ENCODE measurements around the gene APEH. TPM values are rescaled to one million over a fixed set of nuclear protein-coding genes. Genes with fewer than 3 reads are reported as not detected.
"Not testable (repeated sequence)": the region's sequence is repeated elsewhere in the genome, so short reads cannot be mapped to it uniquely, and the experiment has no call there.

The APEH gene
- total RNA-seq, 1 donor from 2014 or later: 150 TPM

DNA sequence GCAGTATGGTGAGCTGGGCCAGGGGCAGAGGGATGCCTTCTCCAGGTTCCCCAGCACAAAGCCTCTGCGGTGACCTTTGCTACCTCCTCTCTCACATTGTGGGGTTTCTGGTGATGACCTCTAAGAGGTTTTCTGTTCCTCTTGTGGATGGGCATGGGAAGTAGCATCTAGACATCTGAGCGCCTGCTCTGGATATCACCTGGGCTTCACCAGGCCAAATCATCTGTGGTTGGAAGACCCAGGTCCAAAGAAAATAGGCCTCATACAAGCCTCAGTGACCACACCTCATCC, 7.0 kb downstream of the APEH start:
- peaks cover 4% of the 10 kb centered on the region for H3K27me3 Mint-ChIP-seq (ENCODE audit: low read depth)
- H3K4me3 Mint-ChIP-seq: no peak overlapping the region
- H3K4me1 Mint-ChIP-seq: no peaks in the 10 kb centered on the region
- H3K27ac Mint-ChIP-seq (ENCODE audit: unreplicated experiment): no peak overlapping the region
- peaks cover 5% of the 10 kb centered on the region for H3K36me3 Mint-ChIP-seq (ENCODE audit: low read depth)
- H3K9me3 Mint-ChIP-seq: no peaks in the 10 kb centered on the region
- no peak for DNase-seq (ENCODE audit: low read depth, low spot score)
- TF ChIP-seq, protein P1, sequence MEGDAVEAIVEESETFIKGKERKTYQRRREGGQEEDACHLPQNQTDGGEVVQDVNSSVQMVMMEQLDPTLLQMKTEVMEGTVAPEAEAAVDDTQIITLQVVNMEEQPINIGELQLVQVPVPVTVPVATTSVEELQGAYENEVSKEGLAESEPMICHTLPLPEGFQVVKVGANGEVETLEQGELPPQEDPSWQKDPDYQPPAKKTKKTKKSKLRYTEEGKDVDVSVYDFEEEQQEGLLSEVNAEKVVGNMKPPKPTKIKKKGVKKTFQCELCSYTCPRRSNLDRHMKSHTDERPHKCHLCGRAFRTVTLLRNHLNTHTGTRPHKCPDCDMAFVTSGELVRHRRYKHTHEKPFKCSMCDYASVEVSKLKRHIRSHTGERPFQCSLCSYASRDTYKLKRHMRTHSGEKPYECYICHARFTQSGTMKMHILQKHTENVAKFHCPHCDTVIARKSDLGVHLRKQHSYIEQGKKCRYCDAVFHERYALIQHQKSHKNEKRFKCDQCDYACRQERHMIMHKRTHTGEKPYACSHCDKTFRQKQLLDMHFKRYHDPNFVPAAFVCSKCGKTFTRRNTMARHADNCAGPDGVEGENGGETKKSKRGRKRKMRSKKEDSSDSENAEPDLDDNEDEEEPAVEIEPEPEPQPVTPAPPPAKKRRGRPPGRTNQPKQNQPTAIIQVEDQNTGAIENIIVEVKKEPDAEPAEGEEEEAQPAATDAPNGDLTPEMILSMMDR (conservative IDR thresholded peaks at IDR 0.05): no peak

DNA sequence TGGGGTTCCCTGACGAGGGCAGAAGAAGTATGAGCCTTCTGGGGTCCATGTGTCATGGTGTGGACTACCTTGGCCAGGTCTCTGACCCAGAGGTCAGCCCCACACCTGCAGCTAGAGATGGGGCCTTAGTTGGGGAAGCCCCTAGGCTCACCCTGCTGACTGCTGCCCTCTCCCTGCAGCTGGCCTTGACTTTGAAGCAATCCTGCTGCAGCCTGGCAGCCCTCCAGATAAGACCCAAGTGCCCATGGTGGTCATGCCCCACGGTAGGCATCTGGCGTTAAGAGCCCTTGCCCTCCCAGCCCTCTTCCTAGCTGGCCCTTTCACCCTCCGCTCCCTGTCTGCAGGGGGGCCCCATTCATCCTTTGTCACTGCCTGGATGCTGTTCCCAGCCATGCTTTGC, 7.4 kb downstream of the APEH start:
- Mint-ChIP-seq H3K4me1 (no peaks in the 10 kb centered on the region), H3K4me3 (no peak overlapping the region), H3K36me3 (ENCODE audit: low read depth) (peaks cover 5% of the 10 kb centered on the region), H3K9me3 (no peaks in the 10 kb centered on the region), H3K27ac (ENCODE audit: unreplicated experiment) (no peak overlapping the region), H3K27me3 (ENCODE audit: low read depth) (peaks cover 6% of the 10 kb centered on the region)
- TF ChIP-seq, protein P1 (conservative IDR thresholded peaks at IDR 0.05): no peak
- no peak for DNase-seq (ENCODE audit: low read depth, low spot score)

DNA sequence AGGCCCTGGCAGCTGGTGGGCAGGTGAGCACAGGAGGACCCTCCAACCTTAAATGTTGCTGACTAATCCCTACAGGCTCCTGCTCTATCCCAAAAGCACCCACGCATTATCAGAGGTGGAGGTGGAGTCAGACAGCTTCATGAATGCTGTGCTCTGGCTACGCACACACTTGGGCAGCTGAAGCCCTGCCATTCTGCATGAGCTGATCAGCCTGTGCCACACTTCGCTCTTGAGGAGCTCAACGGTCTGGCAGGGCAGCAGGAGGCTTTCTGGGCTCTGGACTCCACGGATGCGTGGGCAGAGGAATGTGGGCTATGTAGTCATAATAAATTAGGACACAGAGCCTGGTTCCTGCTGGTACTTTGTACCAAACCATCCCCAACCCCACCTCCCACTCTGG, 9.0 kb downstream of the APEH start:
- H3K36me3 Mint-ChIP-seq (ENCODE audit: low read depth): peaks cover 5% of the 10 kb centered on the region
- H3K4me1 Mint-ChIP-seq: peaks cover 7% of the 10 kb centered on the region
- no peaks in the 10 kb centered on the region for H3K9me3 Mint-ChIP-seq

DNA sequence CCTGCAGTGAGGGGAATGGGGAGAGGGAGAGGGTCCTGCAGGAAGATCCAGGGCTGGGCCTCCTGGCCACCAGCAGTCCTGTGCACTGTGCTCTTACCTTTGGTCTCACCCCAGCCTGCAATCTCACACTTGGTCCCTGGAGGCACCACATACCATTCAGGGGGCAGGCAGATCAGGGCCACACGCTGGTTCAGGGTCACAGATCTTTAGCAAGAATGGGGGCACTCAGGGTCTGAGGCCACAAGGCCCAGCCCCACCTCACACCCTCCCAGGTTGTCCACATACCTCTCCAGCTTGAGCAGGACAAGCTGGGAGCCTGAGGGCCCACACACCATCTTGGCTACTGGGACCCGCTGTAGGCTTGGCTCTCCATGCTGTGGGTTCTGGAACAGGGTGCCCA, 10.3 kb downstream of the APEH start:
- not testable (repeated sequence) for H3K9me3 Mint-ChIP-seq; H3K4me3 Mint-ChIP-seq; H3K36me3 Mint-ChIP-seq (ENCODE audit: low read depth); H3K27ac Mint-ChIP-seq (ENCODE audit: unreplicated experiment); DNase-seq (ENCODE audit: low read depth, low spot score)
- Mint-ChIP-seq H3K27me3 (ENCODE audit: low read depth) (peaks cover 18% of the 10 kb centered on the region), H3K4me1 (peaks cover 14% of the 10 kb centered on the region)

More for the DNA sequence above, 9.0 kb downstream of the APEH start:
- no peak for DNase-seq (ENCODE audit: low read depth, low spot score)
- TF ChIP-seq, protein P1 (conservative IDR thresholded peaks at IDR 0.05): no peak
- Mint-ChIP-seq H3K4me3 (no peak overlapping the region), H3K27ac (ENCODE audit: unreplicated experiment) (no peak overlapping the region), H3K27me3 (ENCODE audit: low read depth) (peaks cover 13% of the 10 kb centered on the region)

DNA sequence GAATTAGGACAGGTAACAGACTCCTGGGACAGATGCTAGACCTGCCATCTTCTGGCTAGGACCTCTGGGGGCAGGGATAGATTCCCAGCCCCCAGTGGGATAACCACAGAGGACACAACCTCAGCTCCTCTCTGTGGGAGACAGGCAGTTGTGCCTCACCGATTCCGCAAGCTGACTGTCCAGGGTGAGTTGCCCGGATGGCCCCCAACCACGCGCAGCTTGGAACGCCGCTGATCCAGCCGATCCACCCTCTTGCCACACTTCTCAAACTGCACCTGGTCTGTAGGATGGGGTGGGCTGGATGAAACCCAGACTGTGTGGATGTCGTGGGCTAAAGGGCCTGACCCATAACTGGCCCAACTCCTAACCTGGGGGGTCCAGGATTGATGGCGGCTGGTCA, 11.0 kb downstream of the APEH start:
- DNase-seq (ENCODE audit: low read depth, low spot score); H3K27ac Mint-ChIP-seq (ENCODE audit: unreplicated experiment); H3K36me3 Mint-ChIP-seq (ENCODE audit: low read depth); H3K9me3 Mint-ChIP-seq: not testable (repeated sequence)
- Mint-ChIP-seq H3K27me3 (ENCODE audit: low read depth) (peaks cover 18% of the 10 kb centered on the region), H3K4me1 (peaks cover 20% of the 10 kb centered on the region), H3K4me3 (peak overlapping the region; percentile 49)

DNA sequence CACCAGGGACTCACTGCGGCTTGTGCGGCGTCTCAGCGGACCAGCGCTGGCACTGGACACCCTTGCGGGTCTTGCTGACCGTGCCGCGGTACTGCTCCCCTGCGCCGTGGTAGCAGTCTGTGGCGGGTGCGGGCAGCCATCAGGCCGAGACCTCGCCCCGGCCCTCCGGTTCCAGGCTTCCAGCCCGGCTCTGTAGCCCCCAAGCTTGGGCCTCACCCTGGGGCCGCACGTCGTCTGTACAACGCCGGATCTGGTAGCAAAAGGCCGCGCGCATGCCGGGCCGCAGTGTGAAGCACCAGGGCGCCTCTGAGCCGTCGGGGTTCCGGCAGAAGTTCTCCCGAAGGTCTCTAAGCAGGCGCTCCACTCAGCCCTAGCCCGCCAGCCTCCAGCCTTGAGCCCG, 11.7 kb downstream of the APEH start:
- H3K4me1 Mint-ChIP-seq: peaks cover 25% of the 10 kb centered on the region
- H3K27ac Mint-ChIP-seq (ENCODE audit: unreplicated experiment); H3K36me3 Mint-ChIP-seq (ENCODE audit: low read depth); H3K4me3 Mint-ChIP-seq; DNase-seq (ENCODE audit: low read depth, low spot score); H3K9me3 Mint-ChIP-seq: not testable (repeated sequence)
- H3K27me3 Mint-ChIP-seq (ENCODE audit: low read depth): peaks cover 18% of the 10 kb centered on the region

DNA sequence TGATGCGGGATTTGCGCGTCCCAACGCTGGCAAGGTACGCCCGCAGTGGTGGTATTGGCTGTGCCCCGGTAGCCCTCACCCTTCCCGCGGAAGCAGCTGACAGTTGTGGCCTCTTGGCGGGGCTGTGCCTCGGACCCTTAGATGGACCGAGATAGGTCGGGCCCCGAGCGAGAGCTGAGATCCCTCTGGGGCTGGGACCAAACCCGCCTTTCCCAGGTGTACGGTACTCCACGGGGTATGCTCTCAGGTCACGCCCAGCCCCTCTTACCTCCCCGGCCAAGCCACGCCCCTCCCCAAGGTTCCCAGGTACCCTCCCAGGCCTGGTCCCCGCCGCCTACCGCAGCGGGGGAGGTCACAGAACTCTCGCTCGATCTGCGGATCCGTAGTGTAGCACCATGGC, 12.2 kb downstream of the APEH start:
- not testable (repeated sequence) for H3K27ac Mint-ChIP-seq (ENCODE audit: unreplicated experiment); DNase-seq (ENCODE audit: low read depth, low spot score); H3K36me3 Mint-ChIP-seq (ENCODE audit: low read depth); H3K9me3 Mint-ChIP-seq
- Mint-ChIP-seq H3K27me3 (ENCODE audit: low read depth) (peaks cover 18% of the 10 kb centered on the region), H3K4me3 (peak overlapping the region; percentile 86), H3K4me1 (peaks cover 25% of the 10 kb centered on the region)

DNA sequence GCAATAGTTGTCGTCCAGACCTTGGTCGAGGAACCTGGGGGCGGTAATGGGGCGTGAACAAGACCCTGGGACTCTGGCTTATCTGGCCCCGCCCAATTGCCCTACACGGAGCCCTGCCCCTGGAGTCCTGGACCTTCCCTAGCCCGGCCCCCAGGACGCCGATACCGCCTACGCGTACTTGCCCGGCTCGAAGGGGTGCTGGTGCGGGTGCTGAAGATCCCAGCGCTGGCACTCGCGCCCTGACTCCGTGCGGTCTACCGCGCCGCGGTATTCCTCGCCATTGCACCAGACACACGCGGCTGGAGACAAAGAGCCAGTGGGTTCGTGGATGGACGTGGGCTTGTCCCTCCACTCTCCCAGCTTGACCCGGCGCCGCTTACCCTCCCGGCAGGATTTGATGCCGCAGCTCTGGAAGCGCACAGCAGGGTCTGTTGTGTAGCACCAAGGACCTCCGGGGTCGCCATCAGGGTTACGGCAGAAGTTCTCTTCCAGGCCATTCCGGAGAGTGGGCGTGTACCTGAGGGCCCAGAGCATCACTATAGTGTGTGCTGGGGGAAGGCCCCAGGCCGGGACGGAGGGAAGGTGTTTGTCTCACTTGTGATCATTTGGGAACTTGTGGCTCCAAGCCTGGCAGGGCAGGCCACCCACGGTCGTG, 12.7 kb downstream of the APEH start:
- H3K27ac Mint-ChIP-seq (ENCODE audit: unreplicated experiment): peak overlapping the region; percentile 90
- not testable (repeated sequence) for H3K36me3 Mint-ChIP-seq (ENCODE audit: low read depth)

DNA sequence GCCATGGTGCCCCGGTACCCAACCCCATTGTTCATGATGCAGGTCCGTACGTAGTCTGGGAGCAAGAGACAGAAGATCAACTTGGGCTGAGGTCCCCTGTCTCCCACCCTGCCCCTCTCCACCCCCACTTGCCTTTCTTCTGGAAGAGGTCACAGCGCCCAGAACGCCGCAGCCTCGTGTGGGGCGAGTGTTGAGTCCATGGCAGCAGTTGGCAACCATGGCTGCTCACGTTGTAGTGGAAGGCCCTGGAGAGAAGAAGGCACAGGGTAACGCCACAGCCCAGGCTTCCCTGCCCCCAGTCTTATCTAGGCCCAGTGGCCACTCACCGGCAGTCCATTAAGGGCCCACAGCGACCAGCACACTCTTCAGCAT, 13.3 kb downstream of the APEH start:
- DNase-seq (ENCODE audit: low read depth, low spot score); H3K27ac Mint-ChIP-seq (ENCODE audit: unreplicated experiment); H3K36me3 Mint-ChIP-seq (ENCODE audit: low read depth); H3K9me3 Mint-ChIP-seq: not testable (repeated sequence)
- H3K4me1 Mint-ChIP-seq: peaks cover 25% of the 10 kb centered on the region
- peak overlapping the region; percentile 86 for H3K4me3 Mint-ChIP-seq
- H3K27me3 Mint-ChIP-seq (ENCODE audit: low read depth): peaks cover 18% of the 10 kb centered on the region

More for the DNA sequence above, 12.7 kb downstream of the APEH start:
- H3K27me3 Mint-ChIP-seq (ENCODE audit: low read depth): peaks cover 18% of the 10 kb centered on the region
- peak; percentile 60 for DNase-seq (ENCODE audit: low read depth, low spot score)
- H3K9me3 Mint-ChIP-seq: not testable (repeated sequence)
- peak overlapping the region; percentile 86 for H3K4me3 Mint-ChIP-seq
- peaks cover 25% of the 10 kb centered on the region for H3K4me1 Mint-ChIP-seq

DNA sequence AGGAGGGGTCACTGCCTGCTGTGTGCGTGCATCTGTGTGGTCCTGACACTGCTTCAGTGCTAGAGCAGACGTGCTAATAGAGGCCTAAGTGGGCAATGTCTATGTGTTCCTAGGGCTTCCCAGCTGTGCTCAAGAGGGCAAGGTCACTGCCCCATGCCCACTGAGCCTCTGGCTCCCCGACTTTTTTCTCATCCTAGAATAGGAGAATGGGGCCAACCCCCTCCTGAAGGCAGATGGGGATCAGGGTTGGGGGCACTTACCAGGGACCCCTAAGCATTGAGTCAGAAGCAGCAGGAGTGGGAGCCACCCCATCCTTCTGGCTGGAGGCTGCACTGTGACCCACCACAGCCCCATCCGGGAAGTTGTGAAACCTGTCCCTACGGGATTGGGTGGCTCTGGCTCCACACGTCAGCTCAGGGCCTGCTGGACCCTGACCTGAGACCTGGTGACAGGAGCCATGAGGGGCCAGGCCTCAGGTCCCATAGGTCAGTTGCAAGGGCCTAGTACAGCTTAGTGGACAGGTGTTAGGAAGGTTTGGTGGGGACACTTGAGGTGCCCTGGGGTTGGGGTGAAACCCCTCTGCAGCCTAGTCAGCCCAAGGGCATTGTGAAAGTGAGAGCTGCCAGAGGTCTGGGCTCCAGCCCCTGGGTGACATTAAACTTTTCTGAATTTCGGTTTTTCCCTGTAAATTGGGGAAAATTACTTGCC, 14.3 kb downstream of the APEH start:
- Mint-ChIP-seq H3K4me1 (peaks cover 25% of the 10 kb centered on the region), H3K27ac (ENCODE audit: unreplicated experiment) (peak overlapping the region; percentile 75), H3K27me3 (ENCODE audit: low read depth) (peaks cover 18% of the 10 kb centered on the region), H3K4me3 (peak overlapping the region; percentile 97)
- H3K9me3 Mint-ChIP-seq; H3K36me3 Mint-ChIP-seq (ENCODE audit: low read depth); DNase-seq (ENCODE audit: low read depth, low spot score): not testable (repeated sequence)

All from neural crest cell (in vitro differentiated cells).